Body of pancreas (tissue), 4 donors: Measurements from ENCODE around the gene DENND1A.

Experiments used
- POLR2A ChIP-seq, 3 donors: fragments of 450-650 bp; IDR thresholded peaks; one replicate each; pipeline ENCODE4 v1.6.1; 2016; ENCODE audit warnings: antibody characterized with exemption in 3 of 3, mild to moderate bottlenecking in 2 of 3
- TF ChIP-seq, protein P1 (sequence below), 7 experiments: fragments of 450-650 bp in 4 of 7; fragments of 200-600 bp in 3 of 7; sonication (generic) in 3 of 7; IDR thresholded peaks; one replicate each; pipeline ENCODE4 v1.5.1; 2016 to 2019; ENCODE audit warnings: antibody characterized with exemption in 7 of 7

- TF ChIP-seq, protein P1, sequence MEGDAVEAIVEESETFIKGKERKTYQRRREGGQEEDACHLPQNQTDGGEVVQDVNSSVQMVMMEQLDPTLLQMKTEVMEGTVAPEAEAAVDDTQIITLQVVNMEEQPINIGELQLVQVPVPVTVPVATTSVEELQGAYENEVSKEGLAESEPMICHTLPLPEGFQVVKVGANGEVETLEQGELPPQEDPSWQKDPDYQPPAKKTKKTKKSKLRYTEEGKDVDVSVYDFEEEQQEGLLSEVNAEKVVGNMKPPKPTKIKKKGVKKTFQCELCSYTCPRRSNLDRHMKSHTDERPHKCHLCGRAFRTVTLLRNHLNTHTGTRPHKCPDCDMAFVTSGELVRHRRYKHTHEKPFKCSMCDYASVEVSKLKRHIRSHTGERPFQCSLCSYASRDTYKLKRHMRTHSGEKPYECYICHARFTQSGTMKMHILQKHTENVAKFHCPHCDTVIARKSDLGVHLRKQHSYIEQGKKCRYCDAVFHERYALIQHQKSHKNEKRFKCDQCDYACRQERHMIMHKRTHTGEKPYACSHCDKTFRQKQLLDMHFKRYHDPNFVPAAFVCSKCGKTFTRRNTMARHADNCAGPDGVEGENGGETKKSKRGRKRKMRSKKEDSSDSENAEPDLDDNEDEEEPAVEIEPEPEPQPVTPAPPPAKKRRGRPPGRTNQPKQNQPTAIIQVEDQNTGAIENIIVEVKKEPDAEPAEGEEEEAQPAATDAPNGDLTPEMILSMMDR (IDR thresholded peaks at IDR 0.05): no peak
- TF ChIP-seq POLR2A (IDR thresholded peaks at IDR 0.05): no peak
Measured at GRCh38 chr9:123955637-123956036, 25.7 kb upstream of the DENND1A start.
